Pancreas (tissue), 10 donors: ENCODE data around the gene CIB1. TPM values are rescaled to one million over a fixed set of nuclear protein-coding genes. Genes with fewer than 3 reads are reported as not detected.
"Not testable (repeated sequence)": the region's sequence is repeated elsewhere in the genome, so short reads cannot be mapped to it uniquely, and the experiment has no call there.

Experiments
- ATAC-seq, 4 donors: fragments of 200-7000 bp; cut with Tn5 transposase; one replicate each; pipeline versions ENCODE4 v1.8.0 to v1.9.1; 2020; ENCODE audit warnings: mild to moderate bottlenecking in 4 of 4, moderate library complexity in 4 of 4
- DNase-seq, 6 donors: peaks; one replicate each; pipeline ENCODE4 v3.0.0-alpha.2; 2020
- FAIRE-seq: peaks from 2 replicates; lab custom pipeline; 2012; peaks lifted over from hg19 to GRCh38; lab: Jason Lieb, UNC
- H3K27ac ChIP-seq, 4 donors: fragments of 200-600 bp; sonication (generic); 1 replicate in 3 of 4; 2 replicates in 1 of 4; pipeline versions ENCODE4 v1.5.0 to v1.8.0; 2020
- H3K27me3 ChIP-seq, 4 donors: fragments of 200-600 bp; one replicate each; pipeline ENCODE4 v1.8.0; 2021
- H3K36me3 ChIP-seq, 3 donors: fragments of 200-600 bp; sonication (generic) in 1 of 3; one replicate each; pipeline versions ENCODE4 v1.5.0 to v1.8.0; 2020 to 2021
- H3K4me1 ChIP-seq, 3 donors: fragments of 200-600 bp; one replicate each; pipeline ENCODE4 v1.8.0; 2021
- H3K4me3 ChIP-seq, 4 donors: fragments of 200-600 bp; sonication (generic) in 2 of 4; one replicate each; pipeline versions ENCODE4 v1.5.0 to v1.8.0; 2020 to 2021
- H3K9me3 ChIP-seq, 4 donors: fragments of 200-600 bp; one replicate each; pipeline ENCODE4 v1.8.0; 2021
- CTCF ChIP-seq, 4 donors: fragments of 200-600 bp; sonication (generic) in 3 of 4; IDR thresholded peaks; one replicate each; pipeline versions ENCODE4 v1.5.0 to v1.8.0; 2021; ENCODE audit warnings: antibody characterized with exemption in 4 of 4
- WGBS, 2 donors: extraction: QIAGEN DNeasy Blood & Tissue Kit; methylation state at CpG; one replicate each; pipeline ENCODE4 v1.1.7; 2013; 5-methylcytosine and 5-hydroxymethylcytosine counted together
- intact Hi-C, 3 donors: fragments of 100-400 bp; cut with DNase I; formaldehyde crosslinking; loops; one replicate each; pipeline versions ENCODE4 v1.11.1 to v1.14.2; 2022
- polyA plus RNA-seq, 2 donors: library from polyadenylated mRNA; stranded (reverse); fragments of 200-250 nt; gene quantifications; one replicate each; pipeline ENCODE4 v1.2.3, GENCODE V29; 2013
- total RNA-seq, 6 donors: library from RNA; stranded (reverse); fragmentation: NEBNext Ultra II Directional in 4 of 6; extraction: Animal tissue kit (Norgen Biotek cat#: 25700) in 4 of 6; gene quantifications; one replicate each; pipeline versions ENCODE4 v1.2.1 to v1.2.4, GENCODE V29; 2021 to 2023
- donor health status: healthy with polysubstance abuse.
- donor health status: DM: no; HTN: no; CAD: no; lungs with moderate emphysema.
- donor health status: DM: no; HTN: no; CAD: no.
- donor health status: control.
- donor health status: control.
- donor health status: Bipolar disorder and iron deficiency.
- donor health status: DM: yes; HTN: yes; CAD: no.
- donor health status: DM: no; HTN: no; CAD: no.
- donor health status: DM: no; HTN: no; CAD: no.
- donor health status: DM: yes; HTN: yes; CAD: no.

The CIB1 gene
- total and polyA plus RNA-seq, 8 donors, result 70.4 to 162 (median 82.9) TPM

- FAIRE-seq, result no peak
- DNase-seq, result no peak
- intact Hi-C loops, result no loop called here
- no peaks in the 10 kb centered on the region for H3K9me3 ChIP-seq
- TF ChIP-seq CTCF (IDR thresholded peaks at IDR 0.05), result no peak
- H3K4me1 ChIP-seq, result peaks cover 24 to 61% (median 33%) of the 10 kb centered on the region in 3 donors
- ATAC-seq, result no peak
- 50 to 51% methylated on average over 3 of the region's 3 CpGs for WGBS, 2 donors
- no peaks in the 10 kb centered on the region for H3K27me3 ChIP-seq
- no peaks in the 10 kb centered on the region for H3K36me3 ChIP-seq
- H3K27ac ChIP-seq, result peak overlapping the region; percentile 20 to 79 (median 57)
- no peak overlapping the region for H3K4me3 ChIP-seq
Measured at GRCh38 chr15:90191344-90191687, 42.4 kb downstream of the CIB1 start.

GRCh38 chr15:90190606-90191343 lies 43.0 kb downstream of the CIB1 start:
- WGBS, 2 donors, result 62 to 64% methylated on average over 10 of the region's 10 CpGs
- intact Hi-C loops, result no loop called here
- H3K9me3 ChIP-seq, result no peaks in the 10 kb centered on the region
- peaks cover 24 to 64% (median 33%) of the 10 kb centered on the region in 3 donors for H3K4me1 ChIP-seq
- H3K27ac ChIP-seq, result peak overlapping the region; percentile 20 to 79 (median 57)
- no peaks in the 10 kb centered on the region for H3K27me3 ChIP-seq
- DNase-seq, result peak in 2 of 6 donors; percentile 35 to 45
- no peak for ATAC-seq
- FAIRE-seq, result no peak
- no peak overlapping the region for H3K4me3 ChIP-seq
- no peak for TF ChIP-seq CTCF (IDR thresholded peaks at IDR 0.05)
- H3K36me3 ChIP-seq, result no peaks in the 10 kb centered on the region

- DNase-seq (peak in 1 of 6 donors; percentile 37), ATAC-seq (no peak), FAIRE-seq (no peak)
- Histone ChIP-seq H3K4me3 (no peak overlapping the region), H3K36me3 (no peaks in the 10 kb centered on the region), H3K27me3 (no peaks in the 10 kb centered on the region), H3K27ac (peak overlapping the region in 3 of 4 donors; percentile 20 to 79 (median 70)), H3K4me1 (peaks cover 24 to 64% (median 33%) of the 10 kb centered on the region in 3 donors), H3K9me3 (no peaks in the 10 kb centered on the region)
- no peak for TF ChIP-seq CTCF (IDR thresholded peaks at IDR 0.05)
- intact Hi-C loops, result no loop called here
- 80% methylated on average over 10 of the region's 10 CpGs for WGBS, 2 donors
Measured at GRCh38 chr15:90189781-90190467, 43.8 kb downstream of the CIB1 start.

- TF ChIP-seq CTCF (IDR thresholded peaks at IDR 0.05), result no peak
- H3K4me1 ChIP-seq, result peaks cover 24 to 57% (median 35%) of the 10 kb centered on the region in 3 donors
- H3K27ac ChIP-seq, result no peak overlapping the region
- H3K4me3 ChIP-seq, result no peak overlapping the region
- ATAC-seq (no peak), DNase-seq (no peak), FAIRE-seq (no peak)
- WGBS, 2 donors, result 79 to 81% methylated on average over 8 of the region's 8 CpGs
- H3K36me3 ChIP-seq, result no peaks in the 10 kb centered on the region
- no peaks in the 10 kb centered on the region for H3K27me3 ChIP-seq
- H3K9me3 ChIP-seq, result no peaks in the 10 kb centered on the region
- intact Hi-C loops, result no loop called here
Measured at GRCh38 chr15:90188914-90189748, 44.6 kb downstream of the CIB1 start.

GRCh38 chr15:90188065-90188464 lies 45.7 kb downstream of the CIB1 start:
- intact Hi-C loops, H3K9me3 ChIP-seq, H3K27me3 ChIP-seq, DNase-seq, ATAC-seq, H3K4me3 ChIP-seq, FAIRE-seq, H3K36me3 ChIP-seq: not testable (repeated sequence)
- H3K27ac ChIP-seq, result peak overlapping the region in 1 of 4 donors; percentile 12
- H3K4me1 ChIP-seq, result peaks cover 18 to 56% (median 40%) of the 10 kb centered on the region in 3 donors
- 94 to 98% methylated on average over 7 of the region's 7 CpGs for WGBS, 2 donors
